Measurements from ENCODE around the gene CNFN.

The CNFN gene

DNA sequence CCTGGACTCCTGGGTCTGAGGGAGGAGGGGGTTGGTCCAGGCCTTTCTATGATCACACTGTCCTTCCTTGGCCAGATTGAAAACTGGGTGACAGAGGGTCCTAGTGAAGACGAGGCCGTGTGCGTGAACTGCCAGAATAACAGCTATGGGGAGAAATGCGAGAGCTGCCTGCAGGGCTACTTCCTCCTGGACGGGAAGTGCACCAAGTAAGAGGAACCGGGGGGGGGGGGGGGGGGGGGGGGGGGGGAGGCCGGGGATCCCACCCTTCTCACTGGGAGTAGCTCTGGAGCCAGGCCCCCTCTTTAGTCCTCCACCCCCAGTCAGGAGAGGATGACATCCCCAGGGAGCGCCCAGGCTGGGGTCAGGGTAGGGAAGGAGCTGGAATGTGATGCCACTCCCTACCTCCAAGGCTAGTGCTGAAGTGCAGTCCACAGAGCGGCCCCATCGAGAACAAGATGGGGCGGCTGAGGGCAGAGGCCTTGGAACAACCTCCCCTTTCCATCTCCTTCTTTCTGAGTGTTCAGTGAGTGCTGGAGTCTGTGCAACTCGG is 19.4 kb downstream of the CNFN start:
- DNase-seq, result no peak

GRCh38 chr19:42370068-42370520 is 20.0 kb downstream of the CNFN start:
- DNase-seq, result no peak

DNA sequence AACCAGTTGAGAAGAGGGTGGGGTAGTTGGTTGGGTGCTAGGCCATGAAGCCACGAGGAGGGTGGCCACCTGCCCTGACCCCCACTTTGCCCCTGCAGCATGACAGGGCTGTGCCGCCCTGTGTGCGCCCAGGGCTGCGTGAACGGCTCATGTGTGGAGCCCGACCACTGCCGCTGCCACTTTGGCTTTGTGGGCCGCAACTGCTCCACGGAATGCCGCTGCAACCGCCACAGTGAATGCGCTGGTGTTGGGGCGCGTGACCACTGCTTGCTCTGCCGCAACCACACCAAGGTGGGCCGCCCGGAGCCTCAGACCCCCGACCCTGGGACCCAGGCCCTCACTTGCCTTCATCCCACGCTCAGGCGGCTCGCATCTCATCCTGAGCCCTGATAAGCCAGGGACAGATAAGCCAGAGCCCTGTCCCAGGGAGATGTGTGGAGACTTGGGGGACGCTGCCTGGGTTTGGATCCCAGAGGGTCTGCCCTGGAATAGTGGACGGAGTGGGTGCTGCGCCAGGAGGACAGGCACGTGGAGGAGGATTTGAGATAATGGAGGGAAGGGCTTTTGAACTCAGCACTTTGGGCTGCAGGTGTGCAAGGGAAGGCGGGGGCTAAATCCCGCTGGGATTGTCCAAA is 20.5 kb downstream of the CNFN start:
- no peak for DNase-seq

- DNase-seq, result no peak
Observed at GRCh38 chr19:42368765-42369164, 21.3 kb downstream of the CNFN start.

- DNase-seq, result no peak
Observed at GRCh38 chr19:42368360-42368759, 21.7 kb downstream of the CNFN start.

GRCh38 chr19:42367929-42368328 is 22.2 kb downstream of the CNFN start:
- no peak for DNase-seq

- no peak for DNase-seq
Observed at GRCh38 chr19:42366673-42367072, 23.4 kb downstream of the CNFN start.

DNA sequence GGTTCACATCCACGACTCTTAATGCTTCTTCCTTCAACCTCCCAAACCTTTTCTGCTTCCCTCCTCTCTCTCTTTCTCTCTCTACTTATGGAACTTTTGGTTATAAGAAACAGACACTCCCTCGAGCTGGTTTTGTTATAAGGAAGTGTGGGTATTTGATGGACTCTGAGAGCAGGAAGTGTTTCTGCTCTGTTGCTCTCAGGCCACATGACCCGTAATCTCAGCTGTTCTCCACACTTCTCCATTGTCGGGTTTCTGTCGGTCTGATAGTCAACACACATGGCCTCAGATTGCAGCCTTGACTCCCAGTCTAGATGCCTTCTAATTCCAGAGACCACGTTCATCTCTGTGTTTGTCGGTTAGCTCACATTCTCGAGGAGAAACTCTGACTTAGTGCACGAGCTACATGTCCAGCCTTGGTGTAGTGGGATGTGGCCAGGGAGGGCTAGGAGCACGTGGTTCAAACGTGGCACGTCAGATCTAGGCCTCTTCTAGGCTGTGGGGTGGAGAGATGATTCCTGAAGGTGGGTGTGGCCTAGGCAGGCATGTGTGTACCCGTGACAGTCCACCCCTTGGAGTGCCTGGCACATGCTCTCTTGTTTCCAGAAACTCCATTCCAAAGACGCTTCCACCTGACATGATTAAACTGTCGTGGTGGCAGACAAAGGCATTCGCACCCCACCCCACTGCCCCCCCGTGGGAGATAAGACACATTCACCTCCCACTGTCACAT is 26.3 kb downstream of the CNFN start:
- no peak for DNase-seq

- no peak for DNase-seq
Observed at GRCh38 chr19:42362891-42363440, 27.1 kb downstream of the CNFN start.

- no peak for DNase-seq
Observed at GRCh38 chr19:42362342-42362741, 27.8 kb downstream of the CNFN start.

DNA sequence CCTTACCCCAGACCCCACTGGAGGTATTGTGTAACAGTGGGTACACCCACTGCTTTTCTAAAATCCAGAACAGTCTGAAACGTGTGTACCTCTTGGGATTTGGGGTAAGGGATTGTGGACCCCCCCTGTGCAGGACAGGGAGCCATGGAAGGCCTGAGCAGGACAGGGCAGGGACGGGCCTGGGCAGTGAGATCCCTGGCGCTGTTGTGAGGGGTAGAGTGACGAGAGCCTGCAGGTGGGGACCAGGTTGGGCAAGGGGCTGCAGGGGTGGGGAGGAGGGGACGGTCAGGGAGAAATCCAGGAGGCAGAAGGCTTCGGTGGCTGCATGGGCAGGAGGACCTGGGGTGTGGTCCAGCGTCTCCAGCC is 28.6 kb downstream of the CNFN start:
- DNase-seq, result no peak

- no peak for DNase-seq
Observed at GRCh38 chr19:42360787-42361544, 29.1 kb downstream of the CNFN start.

GRCh38 chr19:42357290-42357689 is 32.8 kb downstream of the CNFN start:
- no peak for DNase-seq

- no peak for DNase-seq
Observed at GRCh38 chr19:42356686-42357085, 33.4 kb downstream of the CNFN start.

- DNase-seq, result no peak
Observed at GRCh38 chr19:42355896-42356295, 34.2 kb downstream of the CNFN start.

GRCh38 chr19:42353341-42354015 is 36.6 kb downstream of the CNFN start:
- DNase-seq, result no peak

DNA sequence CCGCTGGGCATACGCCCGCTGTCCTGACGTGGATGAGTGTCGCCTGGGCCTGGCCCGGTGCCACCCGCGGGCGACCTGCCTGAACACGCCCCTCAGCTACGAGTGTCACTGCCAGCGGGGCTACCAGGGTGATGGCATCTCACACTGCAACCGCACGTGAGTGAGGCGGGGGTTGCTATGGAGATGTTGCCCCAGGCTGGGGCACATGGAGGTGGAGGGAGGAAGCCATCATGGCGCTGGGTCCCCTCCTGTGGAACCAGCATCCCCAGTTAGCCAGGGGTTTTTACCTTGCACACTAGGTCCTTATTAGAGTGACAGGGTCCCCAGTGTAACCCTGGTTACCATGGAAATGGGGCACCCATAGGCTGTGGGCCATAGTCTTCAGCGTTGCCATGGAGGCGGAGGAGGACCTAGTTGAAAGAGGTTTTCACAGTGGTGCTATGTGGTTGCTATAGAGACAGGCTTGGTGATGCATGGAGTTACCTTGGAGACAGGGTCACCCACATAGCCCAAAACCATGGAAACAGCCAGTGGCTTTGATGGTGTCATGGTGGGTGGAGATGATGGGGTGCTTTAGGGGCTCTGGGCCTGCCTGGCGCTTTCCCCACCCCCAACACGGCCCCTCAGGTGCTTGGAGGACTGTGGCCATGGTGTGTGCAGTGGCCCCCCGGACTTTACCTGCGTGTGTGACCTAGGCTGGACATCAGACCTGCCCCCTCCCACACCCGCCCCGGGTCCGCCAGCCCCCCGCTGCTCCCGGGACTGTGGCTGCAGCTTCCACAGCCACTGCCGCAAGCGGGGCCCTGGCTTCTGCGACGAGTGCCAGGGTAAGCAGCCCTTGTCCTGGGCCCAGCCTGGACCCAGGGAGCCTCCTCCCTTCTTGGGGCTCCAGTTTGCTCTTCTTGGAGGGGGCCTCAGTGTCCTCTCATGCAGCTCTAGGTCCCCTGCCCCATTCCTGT is 37.5 kb downstream of the CNFN start:
- no peak for DNase-seq

- DNase-seq, result no peak
Observed at GRCh38 chr19:42351079-42351735, 38.9 kb downstream of the CNFN start.

DNA sequence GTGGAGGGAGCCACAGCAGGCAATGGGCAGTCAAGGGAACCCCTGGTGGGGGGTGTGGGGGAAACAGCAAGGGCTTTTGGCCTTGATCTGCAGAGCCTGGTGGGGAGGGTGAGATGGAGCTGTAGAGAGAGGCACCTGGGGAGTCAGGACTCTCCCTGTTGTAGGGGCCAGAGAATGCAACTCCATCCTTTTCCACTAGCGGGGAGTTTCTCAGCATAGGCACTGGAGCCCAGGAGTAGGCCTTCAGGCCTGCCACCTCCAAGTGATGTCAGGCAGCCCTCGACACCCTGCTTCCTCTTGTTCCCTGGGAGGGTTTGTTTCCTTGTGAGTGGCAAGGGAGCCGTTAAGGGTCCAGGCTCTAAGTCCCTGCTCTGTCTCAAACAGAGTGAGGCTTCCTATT is 39.7 kb downstream of the CNFN start:
- no peak for DNase-seq

DNA sequence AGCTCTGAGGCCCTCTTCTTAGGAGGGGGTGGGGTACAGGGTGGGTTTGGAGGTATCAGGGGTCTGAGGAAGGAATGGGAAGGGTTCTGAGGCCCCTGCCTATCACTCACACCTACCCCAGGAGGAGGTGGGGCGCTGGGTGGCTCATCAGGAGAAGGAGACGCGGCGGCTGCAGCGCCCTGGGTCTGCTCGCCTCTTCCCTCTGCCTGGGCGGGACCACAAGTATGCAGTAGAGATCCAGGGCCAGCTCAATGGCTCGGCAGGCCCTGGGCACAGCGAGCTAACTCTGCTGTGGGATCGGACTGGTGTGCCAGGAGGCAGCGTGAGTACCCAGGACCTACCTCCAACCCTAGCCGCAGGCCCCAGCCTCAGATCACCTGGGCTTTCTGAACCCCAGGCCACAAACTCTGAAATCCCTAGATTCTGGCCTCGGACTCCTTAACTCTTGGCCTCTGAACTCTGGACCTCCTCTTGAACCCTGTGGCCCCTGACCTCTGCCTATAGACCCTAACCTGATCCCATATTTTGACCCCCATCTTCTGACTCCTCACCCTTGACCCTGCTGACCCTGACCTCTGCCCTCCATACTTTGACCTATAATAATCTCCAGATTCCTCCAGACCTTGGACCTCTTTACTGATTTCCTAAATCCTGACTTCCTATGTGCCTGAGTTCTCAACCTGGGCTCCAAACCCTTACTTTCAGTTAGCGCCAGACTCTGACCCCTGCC is 40.6 kb downstream of the CNFN start:
- no peak for DNase-seq

Data from activated CD4-positive, CD25-positive, alpha-beta regulatory T cell treated with anti-CD3 and anti-CD28 coated beads, Interleukin-2, amount 50 U/mL, for 72 hours (primary cell).